Central memory CD8-positive, alpha-beta T cell (primary cell): ENCODE data around the gene ATCAY.
A peak's percentile ranks its signal among the peaks of the same experiment; 100 is the strongest.
"Not testable (repeated sequence)": the region's sequence is repeated elsewhere in the genome, so short reads cannot be mapped to it uniquely, and the experiment has no call there.

Source experiments
- ATAC-seq: fragments of 150-1000 bp; cut with Tn5 transposase; replicated peaks from 2 replicates; pipeline ENCODE4 v1.10.0; 2022; ENCODE audit warnings: mild to moderate bottlenecking, moderate FRiP score, moderate number of reproducible peaks; ENCODE audit not compliant: poor library complexity, severe bottlenecking; ENCODE audit errors: extremely low read depth
- DNase-seq, 2 donors: peaks; one replicate each; pipeline ENCODE4 v3.0.0; 2021; ENCODE audit warnings: low spot score in 2 of 2
- H3K27ac Mint-ChIP-seq: one replicate; pipeline ENCODE4 v1.8.0; 2022; ENCODE audit warnings: low read depth, mild to moderate bottlenecking, moderate library complexity, mixed read lengths
- H3K27me3 Mint-ChIP-seq: one replicate; pipeline ENCODE4 v1.8.0; 2022; ENCODE audit warnings: mixed read lengths
- H3K36me3 Mint-ChIP-seq: one replicate; pipeline ENCODE4 v1.8.0; 2022; ENCODE audit warnings: mild to moderate bottlenecking, moderate library complexity, mixed read lengths; ENCODE audit not compliant: insufficient read depth
- H3K4me1 Mint-ChIP-seq: one replicate; pipeline ENCODE4 v1.8.0; 2022; ENCODE audit warnings: mixed read lengths
- H3K4me3 Mint-ChIP-seq: one replicate; pipeline ENCODE4 v1.8.0; 2022; ENCODE audit warnings: mild to moderate bottlenecking, moderate library complexity, mixed read lengths
- H3K9me3 Mint-ChIP-seq: one replicate; pipeline ENCODE4 v1.8.0; 2022; ENCODE audit warnings: mixed read lengths

The ATCAY gene

GRCh38 chr19:3923096-3923758, 42.7 kb downstream of the ATCAY start:
- no peak overlapping the region for H3K27ac Mint-ChIP-seq
- no peak for ATAC-seq
- peaks cover 18% of the 10 kb centered on the region for H3K27me3 Mint-ChIP-seq

GRCh38 chr19:3923912-3924311, 43.4 kb downstream of the ATCAY start:
- Mint-ChIP-seq H3K27me3 (peaks cover 11% of the 10 kb centered on the region), H3K4me1 (no peaks in the 10 kb centered on the region), H3K36me3 (no peaks in the 10 kb centered on the region), H3K4me3 (no peak overlapping the region), H3K27ac (no peak overlapping the region), H3K9me3 (peaks cover 7% of the 10 kb centered on the region)
- DNase-seq, result no peak
- ATAC-seq, result no peak

More at GRCh38 chr19:3923096-3923758, 42.7 kb downstream of the ATCAY start:
- Mint-ChIP-seq H3K4me3 (no peak overlapping the region), H3K9me3 (peaks cover 7% of the 10 kb centered on the region), H3K4me1 (no peaks in the 10 kb centered on the region), H3K36me3 (no peaks in the 10 kb centered on the region)
- no peak for DNase-seq

DNA sequence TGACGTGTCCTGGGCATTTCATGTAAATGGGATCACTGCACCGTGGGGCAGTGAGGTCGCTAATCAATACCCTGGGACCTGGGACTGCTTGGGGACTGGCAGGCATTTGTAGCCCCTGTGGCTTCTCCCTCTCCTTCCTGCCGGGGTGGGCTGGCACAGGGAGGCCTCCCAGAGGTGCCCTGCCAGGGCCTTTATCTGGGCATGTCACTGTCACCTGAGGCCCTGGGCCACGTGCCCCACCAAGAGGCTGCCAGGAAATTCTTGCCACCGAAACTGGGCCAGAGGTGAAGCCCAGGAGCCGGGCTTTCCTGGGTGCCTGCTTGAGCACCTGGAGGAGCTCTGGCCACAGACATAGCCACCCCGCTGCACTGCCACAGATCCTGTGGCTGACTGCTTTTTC, 50.6 kb downstream of the ATCAY start:
- ATAC-seq (no peak), DNase-seq (no peak)
- Mint-ChIP-seq H3K36me3 (no peaks in the 10 kb centered on the region), H3K4me3 (no peak overlapping the region), H3K27ac (no peak overlapping the region), H3K27me3 (no peaks in the 10 kb centered on the region), H3K9me3 (no peaks in the 10 kb centered on the region), H3K4me1 (no peaks in the 10 kb centered on the region)

DNA sequence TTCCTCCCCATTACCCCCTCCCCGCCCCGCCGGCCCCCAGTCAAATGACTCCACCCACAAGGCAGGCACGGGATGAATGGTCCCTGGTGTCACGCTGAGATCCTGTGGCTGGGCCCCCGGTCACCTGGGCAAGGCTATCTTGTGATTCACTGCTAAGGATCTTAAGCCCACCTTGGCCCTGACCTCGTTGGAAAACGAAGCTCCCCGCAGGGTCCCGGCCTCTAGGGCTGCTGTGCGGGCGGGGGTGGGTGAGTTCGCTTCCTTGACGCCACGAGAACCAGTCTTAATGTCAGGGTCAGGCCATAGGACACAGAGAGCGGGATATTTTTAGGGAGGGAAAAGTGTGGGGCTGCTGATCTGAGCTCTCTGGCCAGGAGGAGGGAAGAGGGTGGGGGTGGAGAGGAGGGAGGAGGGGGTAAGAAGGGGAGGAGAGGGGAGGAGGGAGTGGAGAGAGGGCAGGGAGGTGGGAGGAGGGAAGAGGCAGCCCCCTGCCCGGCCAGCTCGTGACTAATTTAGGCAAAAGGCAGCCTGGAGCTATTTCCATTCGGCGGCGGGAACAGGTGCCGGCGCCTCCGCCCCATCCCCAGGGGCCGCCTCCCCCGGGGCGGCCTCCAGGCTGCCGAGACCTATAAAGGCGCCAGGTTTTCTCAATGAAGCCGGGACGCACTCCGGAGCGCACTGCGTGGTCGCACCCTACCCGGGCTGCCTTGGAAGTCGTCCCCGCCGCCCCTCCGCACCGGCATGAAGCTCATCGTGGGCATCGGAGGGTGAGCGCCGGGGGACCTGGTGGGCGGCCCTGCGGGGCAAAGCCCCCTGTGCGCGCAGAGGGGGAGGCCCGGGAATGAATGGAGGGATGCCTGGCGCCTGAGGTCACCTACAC, 52.7 kb downstream of the ATCAY start, which contains the start of gene NMRK2:
Gene NMRK2, plus strand, starts transcription at position 139 of the 880 bp plus-strand sequence. Its CDS starts 603 bp downstream, at position 742.
- H3K27me3 Mint-ChIP-seq, result no peaks in the 10 kb centered on the region
- no peak within 1 kb of the TSS for H3K27ac Mint-ChIP-seq
- no peaks in the 10 kb centered on the region for H3K4me1 Mint-ChIP-seq
- no peak within 1 kb of the TSS for H3K4me3 Mint-ChIP-seq
- no peaks in the 10 kb centered on the region for H3K36me3 Mint-ChIP-seq
- DNase-seq (no peak), ATAC-seq (no peak)
- H3K9me3 Mint-ChIP-seq, result no peaks in the 10 kb centered on the region

DNA sequence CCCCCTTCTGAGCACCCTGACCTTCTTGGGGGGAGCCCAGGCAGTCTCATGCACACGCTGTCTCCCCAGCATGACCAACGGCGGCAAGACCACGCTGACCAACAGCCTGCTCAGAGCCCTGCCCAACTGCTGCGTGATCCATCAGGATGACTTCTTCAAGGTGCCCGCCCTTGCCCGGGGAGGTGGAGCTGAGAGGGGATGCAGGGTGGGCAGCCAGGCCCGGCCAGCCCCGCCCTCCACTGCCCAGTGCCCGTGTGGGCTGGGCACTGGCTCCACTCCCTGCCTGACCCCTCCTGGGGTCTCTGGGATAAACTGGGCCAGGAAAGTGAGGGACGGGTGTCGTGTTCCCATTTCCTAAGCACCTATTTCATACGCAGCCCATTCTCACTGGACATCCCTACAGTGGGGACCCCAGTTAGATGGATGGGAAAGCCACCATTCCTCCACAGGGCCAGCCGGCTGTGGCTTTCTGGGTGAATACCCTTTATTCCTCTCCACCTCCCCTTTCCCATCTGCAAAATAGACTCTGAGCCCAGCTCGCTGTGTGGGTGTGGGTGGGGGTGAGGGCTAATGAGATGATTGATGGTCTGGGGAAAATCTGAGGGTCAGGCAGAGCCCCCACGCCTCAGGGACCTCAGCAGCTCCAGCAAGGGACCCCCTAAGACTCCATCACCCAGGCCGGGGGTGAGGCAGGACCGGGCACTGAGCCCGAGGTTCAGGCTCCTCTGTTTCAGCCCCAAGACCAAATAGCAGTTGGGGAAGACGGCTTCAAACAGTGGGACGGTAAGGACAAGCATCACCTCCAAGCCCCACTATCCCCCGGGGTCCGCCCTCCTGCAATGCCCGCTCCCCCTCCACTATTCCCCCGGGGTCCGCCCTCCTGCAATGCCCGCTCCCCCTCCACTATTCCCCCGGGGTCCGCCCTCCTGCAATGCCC, 56.3 kb downstream of the ATCAY start:
- DNase-seq (no peak), ATAC-seq (no peak)
- H3K4me1 Mint-ChIP-seq, result no peaks in the 10 kb centered on the region
- H3K4me3 Mint-ChIP-seq, result no peak overlapping the region
- no peaks in the 10 kb centered on the region for H3K36me3 Mint-ChIP-seq
- no peak overlapping the region for H3K27ac Mint-ChIP-seq
- H3K9me3 Mint-ChIP-seq, result no peaks in the 10 kb centered on the region
- H3K27me3 Mint-ChIP-seq, result no peaks in the 10 kb centered on the region

DNA sequence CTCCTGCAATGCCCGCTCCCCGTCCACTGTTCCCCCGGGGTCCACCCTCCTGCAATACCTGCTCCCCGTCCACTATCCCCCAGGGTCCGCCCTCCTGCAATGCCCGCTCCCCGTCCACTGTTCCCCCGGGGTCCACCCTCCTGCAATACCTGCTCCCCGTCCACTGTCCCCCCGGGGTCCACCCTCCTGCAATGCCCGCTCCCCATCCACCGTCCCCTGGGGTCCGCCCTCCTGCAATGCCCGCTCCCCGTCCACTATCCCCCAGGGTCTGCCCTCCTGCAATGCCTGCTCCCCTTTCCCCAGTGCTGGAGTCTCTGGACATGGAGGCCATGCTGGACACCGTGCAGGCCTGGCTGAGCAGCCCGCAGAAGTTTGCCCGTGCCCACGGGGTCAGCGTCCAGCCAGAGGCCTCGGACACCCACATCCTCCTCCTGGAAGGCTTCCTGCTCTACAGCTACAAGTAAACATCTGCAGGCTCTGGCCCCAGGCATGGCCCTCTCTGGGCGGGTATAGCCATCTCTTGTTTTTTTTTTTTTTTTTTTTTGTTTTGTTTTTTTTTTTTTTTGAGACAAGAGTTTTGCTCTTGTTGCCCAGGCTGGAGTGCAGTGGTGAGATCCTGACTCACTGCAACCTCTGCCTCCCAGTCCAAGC, 57.9 kb downstream of the ATCAY start:
- H3K4me1 Mint-ChIP-seq, result not testable (repeated sequence)

GRCh38 chr19:3942790-3943409, 62.4 kb downstream of the ATCAY start:
- H3K4me3 Mint-ChIP-seq, result no peak overlapping the region
- DNase-seq, result no peak
- no peaks in the 10 kb centered on the region for H3K9me3 Mint-ChIP-seq
- no peaks in the 10 kb centered on the region for H3K4me1 Mint-ChIP-seq
- no peaks in the 10 kb centered on the region for H3K27me3 Mint-ChIP-seq
- no peak for ATAC-seq
- peaks cover 2% of the 10 kb centered on the region for H3K36me3 Mint-ChIP-seq
- no peak overlapping the region for H3K27ac Mint-ChIP-seq

More for the DNA sequence above, 57.9 kb downstream of the ATCAY start:
- not testable (repeated sequence) for H3K4me3 Mint-ChIP-seq, H3K9me3 Mint-ChIP-seq, H3K27me3 Mint-ChIP-seq, ATAC-seq, H3K36me3 Mint-ChIP-seq, H3K27ac Mint-ChIP-seq, DNase-seq

DNA sequence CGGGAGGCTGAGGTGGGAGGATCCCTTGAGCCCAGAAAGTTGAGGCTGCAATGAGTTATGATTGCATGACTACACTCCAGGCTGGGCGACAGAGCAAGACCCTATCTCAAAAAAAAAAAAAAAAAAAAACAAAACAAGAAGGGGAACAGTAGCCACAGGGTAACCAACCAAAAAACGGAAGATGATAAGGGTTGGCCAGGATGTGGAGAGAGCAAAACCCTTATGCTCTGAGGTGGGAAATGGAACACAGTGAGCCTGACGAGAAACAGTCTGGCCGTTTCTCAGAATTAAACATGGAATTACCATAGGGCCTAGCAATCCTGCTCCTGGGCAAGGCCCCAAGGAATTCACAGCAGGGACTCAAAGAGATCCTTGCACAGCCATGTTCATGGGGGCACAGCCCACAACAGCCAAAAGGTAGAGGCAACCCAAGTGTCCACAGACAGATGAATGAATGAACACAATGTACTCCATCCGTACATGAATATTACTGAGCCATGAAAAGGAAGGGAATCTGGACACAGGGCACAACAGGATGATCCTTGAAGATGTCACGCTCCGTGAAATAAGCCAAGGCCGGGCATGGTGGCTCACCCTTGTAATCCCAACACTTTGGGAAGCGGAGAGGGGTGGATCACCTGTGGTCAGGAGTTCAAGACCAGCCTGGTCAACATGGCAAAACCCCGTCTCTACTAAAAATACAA, 63.7 kb downstream of the ATCAY start:
- DNase-seq (no peak), ATAC-seq (no peak)
- Mint-ChIP-seq H3K27ac (no peak overlapping the region), H3K4me1 (no peaks in the 10 kb centered on the region), H3K4me3 (no peak overlapping the region), H3K27me3 (no peaks in the 10 kb centered on the region), H3K36me3 (peaks cover 2% of the 10 kb centered on the region), H3K9me3 (no peaks in the 10 kb centered on the region)

GRCh38 chr19:3945838-3946237, 65.4 kb downstream of the ATCAY start:
- Mint-ChIP-seq H3K27me3 (no peaks in the 10 kb centered on the region), H3K9me3 (no peaks in the 10 kb centered on the region), H3K4me3 (no peak overlapping the region), H3K27ac (no peak overlapping the region), H3K36me3 (peaks cover 2% of the 10 kb centered on the region), H3K4me1 (peaks cover 2% of the 10 kb centered on the region)
- ATAC-seq, result no peak
- DNase-seq, result no peak

DNA sequence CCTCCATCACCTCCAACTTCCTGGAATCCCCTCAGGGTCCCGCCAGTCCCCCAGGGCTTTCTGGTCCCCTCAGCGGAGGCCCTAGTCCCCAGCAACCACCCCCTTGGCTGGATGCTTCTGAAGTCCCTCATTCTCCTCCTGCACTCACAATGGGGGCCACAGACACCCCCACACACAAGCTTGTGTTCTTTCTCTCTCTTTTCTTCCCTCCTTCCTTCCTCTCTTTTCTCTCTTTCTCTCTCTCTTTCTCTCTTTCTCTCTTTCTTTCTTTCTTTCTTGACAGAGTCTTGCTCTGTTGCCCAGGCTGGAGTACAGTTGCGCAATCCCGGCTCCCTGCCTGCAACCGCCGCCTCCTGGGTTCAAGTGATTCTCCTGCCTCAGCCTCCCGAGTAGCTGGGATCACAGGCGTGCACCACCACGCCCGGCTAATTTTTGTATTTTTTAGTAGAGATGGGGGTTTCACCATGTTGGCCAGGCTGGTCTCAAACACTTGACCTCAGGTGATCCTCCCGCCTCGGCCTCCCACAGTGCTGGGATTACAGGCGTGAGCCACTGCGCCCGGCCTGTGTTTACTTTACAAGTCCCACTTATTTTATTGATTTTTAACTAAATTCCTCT, 66.9 kb downstream of the ATCAY start:
- not testable (repeated sequence) for H3K27me3 Mint-ChIP-seq, H3K4me3 Mint-ChIP-seq, DNase-seq, ATAC-seq, H3K36me3 Mint-ChIP-seq, H3K9me3 Mint-ChIP-seq
- H3K27ac Mint-ChIP-seq, result peak overlapping the region; percentile 12
- peaks cover 14% of the 10 kb centered on the region for H3K4me1 Mint-ChIP-seq

GRCh38 chr19:3949294-3949693, 68.8 kb downstream of the ATCAY start:
- Mint-ChIP-seq H3K4me1 (peaks cover 19% of the 10 kb centered on the region), H3K27me3 (no peaks in the 10 kb centered on the region), H3K4me3 (no peak overlapping the region), H3K9me3 (no peaks in the 10 kb centered on the region), H3K27ac (no peak overlapping the region), H3K36me3 (peaks cover 3% of the 10 kb centered on the region)
- ATAC-seq, result no peak
- DNase-seq, result no peak
